NCI-H1092 treated with DMSO at 0.1 percent for 48 hours (cell line): ENCODE measurements around the gene METTL26.
A peak's percentile ranks its signal among the peaks of the same experiment; 100 is the strongest.

Source experiments
- DNase-seq: peaks from one replicate; lab custom pipeline; 2025; lab: John Stamatoyannopoulos, UW

Gene METTL26

DNA sequence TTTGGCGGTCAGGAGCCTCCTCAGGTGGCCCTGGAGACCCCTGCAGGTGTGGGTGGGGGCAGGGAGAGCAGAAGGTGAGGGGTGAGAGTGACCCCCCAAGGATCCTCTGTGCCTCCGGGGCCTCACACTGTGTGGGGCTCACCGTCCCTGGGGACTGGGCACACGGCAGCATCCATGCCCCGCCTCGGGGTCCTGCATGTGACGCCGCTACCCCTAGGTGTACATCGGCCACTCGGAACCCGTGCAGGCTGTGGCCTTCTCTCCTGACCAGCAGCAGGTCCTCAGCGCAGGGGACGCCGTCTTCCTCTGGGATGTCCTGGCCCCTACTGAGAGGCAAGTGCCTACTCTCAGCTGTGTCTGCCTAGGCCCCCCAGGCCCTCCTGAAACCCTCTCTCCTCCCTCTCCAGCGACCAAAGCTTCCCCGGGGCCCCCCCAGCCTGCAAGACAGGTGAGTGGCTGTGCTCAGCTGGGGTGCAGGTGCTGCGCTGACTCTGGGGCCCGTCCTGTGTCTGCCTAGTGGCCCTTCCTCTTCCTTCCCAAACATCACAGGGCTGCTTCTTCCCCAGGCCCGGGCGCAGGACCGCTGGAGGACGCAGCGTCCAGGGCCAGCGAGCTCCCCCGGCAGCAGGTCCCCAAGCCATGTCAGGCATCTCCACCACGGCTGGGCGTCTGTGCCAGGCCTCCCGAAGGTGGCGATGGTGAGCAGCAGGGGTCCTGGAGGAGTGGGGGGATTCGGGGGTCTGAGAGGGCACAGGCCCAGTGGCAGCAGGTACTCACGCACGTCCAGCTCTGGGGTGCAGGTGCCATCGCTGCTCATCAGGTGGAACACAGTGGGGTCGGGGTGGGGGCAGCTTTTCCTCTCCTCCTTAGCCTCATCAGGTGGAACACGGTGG is 22.8 kb upstream of the METTL26 start:
- no peak for DNase-seq

DNA sequence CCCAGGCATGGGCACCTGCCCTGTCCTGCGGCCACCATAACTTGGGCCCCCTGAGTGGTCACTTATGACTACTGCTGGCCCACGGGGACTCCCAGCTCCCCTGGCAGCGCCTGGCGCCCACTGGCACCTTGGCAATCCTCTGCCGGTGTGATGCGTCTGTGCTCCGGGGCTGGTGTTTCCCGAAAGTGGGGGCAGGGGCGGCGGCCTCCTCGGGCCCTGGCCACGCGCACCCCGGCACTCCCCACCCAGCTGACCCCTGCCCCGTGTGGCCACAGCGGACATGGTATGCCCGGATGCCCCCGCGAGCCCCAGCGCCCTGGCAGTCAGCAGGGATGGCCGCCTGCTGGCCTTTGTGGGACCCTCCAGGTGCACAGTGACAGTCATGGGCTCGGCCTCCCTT is 21.4 kb upstream of the METTL26 start:
- no peak for DNase-seq

DNA sequence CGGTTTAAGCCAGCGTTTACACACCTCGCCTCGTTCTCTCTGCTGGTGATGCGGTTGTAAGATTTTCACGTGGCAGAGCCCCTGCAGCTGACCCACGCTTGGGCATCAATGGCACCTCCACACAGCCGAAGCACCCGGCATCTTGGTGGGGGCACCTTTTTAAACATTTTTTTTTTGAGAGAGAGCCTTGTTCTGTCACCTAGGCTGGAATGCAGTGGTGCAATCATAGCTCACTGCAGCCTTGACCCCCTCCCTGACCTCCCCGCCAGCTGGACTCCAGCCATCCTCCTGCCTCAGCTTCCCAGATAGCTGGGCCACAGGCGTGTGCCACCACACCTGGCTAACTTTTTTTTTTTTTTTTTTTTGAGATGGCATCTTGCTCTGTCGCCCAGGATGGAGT is 17.9 kb upstream of the METTL26 start:
- no peak for DNase-seq

DNA sequence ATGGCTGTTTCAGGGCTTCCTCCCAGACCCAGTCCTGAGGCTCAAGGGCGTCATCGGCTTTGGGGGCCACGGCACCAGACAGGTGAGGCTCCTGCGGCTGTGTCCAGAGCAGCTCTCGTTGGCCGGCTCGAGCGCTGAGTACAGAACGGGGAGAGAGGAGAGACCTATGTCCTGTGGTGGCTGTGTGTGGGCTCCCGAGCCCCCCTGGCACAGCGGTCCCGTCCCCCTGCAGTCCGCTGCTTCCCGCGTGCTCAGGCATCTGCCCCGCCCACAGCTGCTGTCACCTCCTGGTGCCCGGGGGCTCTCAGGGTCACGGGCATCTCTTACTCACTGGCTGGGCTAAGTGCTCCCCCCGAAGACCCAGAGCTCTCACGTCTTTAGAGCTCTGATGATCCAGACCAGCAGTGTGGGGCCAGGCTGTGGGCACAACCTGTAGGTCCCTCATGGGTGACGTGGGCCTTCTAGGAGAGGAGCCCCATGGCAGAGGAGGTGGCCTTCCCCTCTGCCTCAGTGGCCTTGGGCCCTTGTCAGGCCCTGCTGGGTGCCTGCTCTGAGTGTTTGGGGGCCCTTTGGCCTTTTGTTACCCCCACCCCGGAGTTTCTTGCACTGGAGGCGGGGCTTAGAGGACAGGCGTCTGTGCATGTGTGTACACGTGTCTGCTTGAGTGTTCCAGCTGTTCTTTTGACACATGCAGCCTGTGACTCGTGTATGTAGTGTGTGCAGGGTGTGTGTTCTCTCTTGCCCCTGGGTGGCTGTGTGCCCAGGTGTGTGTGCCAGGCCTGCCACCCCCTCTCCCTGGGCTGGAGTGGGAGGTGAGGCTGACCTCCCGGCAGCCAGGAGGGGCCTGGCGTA is 16.6 kb upstream of the METTL26 start:
- no peak for DNase-seq

DNA sequence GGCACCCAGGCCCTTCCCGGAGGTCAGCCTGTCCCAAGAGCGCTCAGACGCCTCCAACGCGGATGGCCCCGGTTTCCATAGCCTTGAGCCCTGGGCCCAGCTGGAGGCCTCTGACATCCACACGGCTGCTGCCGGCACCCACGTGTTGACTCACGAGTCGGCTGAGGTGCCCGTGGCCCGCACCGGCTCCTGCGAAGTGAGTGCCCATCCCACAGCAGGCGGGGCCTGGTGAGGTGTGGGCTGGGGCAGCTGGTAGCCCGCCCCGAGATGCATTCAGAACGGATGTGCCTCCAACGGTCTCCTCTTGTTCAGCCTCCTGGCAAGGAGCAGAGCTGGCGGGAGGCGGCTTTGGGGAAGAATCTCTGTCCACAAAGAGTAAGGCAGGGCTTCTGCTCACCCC is 15.7 kb upstream of the METTL26 start:
- no peak for DNase-seq

DNA sequence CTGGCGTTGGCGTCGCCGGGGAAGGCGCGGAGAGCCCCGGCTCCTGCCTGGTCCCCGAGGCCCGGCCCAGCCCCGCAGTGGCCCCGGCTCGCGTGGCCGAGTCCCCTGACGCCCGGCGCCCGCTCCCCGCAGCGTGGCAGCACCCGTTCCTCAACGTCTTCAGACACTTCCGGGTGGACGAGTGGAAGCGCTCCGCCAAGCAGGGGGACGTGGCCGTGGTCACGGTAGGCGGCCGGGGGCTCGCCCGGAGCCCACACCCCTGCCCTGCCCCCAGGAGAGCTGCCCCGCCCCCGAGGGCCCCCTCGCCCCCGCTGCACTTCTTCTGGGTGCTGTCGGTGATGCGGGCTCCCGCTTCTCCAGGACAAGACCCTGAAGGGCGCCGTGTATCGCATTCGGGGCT is 13.5 kb upstream of the METTL26 start:
- no peak for DNase-seq

DNA sequence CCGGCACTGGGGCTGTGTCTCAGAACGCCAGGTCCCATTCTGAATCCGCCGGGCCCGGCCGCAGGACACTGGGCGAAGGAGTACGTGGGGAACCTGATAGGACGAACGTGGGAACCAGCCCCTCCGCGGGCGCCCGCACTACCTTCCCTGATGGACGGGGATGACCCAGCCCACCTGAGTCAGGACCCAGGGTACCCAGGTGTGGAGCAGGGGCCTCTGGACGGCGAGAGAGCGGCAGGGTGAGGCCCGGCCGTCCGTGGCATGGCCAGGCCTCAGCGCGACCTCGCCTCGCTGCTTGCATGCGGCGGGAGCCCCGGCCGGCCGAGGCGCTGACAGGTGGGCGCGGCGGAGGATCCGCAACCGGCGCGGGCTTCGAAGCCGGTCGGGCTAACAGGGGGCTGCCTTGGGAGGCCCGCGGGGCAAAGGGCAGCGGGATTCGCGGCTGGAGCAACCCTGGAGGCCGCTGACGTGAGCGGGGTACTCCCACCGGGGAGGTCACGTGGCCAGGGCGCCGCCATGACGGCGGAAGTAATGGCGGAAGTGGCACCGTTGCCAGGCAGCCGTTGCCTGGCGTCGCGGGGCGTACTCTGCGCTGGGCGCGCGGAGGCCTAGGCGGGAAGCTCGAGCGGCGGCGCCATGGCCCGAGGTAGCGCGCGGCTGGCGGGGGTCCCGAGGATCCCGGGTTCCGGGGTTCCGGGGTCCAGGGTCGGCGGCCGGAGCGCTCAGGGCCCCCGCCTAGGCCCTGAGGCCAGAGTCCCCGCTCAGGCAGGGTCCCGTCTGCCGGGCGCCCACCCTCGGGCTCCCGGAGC is 12.9 kb upstream of the METTL26 start, which contains the start of gene WDR90:
Gene WDR90 (plus strand): TSS at position 585 of the 809 bp plus-strand sequence. CDS start 52 bp downstream, at position 637.
- peak; percentile 82 for DNase-seq

DNA sequence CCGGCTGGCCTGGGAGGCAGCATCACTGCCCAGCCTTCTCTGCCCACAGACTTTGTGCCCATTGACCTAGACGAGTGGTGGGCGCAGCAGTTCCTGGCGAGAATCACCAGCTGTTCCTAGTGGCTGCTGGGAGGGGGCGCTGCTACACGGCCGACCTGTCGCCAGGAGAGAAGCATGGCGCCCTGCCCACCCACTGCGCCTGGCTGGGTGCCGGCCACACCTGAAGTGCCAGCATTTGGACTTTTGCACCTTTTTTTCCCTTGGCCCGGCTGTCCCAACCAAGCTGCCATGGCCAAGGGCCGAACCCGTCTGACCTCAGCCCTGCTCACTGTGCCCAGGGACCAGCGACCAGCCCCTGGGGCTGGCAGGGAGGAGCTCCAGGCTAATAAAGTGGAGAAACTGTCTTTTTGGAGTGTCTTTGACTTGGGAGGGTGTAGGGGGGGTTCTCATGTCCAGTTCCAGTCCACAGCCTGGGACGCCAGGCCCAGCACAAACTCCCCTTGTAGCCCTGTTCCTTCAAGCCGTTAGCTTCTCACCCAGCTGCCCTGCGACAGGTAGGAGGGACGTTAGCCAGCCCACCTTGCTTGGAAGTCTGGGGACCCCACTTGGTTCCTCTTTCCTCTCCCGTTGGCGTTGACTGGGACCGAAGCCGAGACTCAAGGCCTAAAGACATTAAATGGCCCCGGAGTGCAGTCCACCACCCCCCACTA is 12.1 kb upstream of the METTL26 start:
- peak; percentile 29 for DNase-seq

DNA sequence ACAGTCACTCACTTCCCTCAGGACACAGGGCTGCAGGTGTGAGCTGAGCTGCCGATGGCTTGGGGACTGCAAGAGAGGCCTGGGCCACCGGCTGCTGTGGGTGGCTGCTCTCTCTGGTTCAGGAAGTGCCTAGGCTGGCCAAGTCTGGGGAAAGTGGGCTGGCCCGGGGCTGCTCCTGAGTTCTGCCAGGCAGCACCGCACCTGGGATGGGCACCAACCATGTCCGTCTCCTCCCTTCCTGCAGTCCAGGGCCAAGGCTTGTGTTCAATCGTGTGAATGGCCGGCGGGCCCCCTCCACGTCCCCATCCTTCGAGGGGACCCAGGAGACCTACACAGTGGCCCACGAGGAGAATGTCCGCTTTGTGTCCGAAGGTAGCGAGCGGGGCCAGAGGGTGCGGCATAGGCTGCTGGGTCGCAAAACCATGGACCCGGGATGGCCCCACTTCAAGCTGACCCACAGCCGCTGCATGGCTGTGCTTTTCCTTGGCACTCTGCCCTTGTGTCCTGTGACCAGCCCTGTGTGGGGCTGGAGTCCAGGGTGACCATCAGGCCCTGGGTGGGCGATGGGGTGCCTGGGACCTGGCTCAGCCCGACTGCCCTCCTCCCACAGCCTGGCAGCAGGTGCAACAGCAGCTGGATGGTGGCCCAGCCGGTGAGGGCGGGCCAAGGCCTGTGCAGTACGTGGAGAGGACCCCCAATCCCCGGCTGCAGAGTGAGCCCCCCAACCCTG is 11.2 kb upstream of the METTL26 start:
- no peak for DNase-seq

DNA sequence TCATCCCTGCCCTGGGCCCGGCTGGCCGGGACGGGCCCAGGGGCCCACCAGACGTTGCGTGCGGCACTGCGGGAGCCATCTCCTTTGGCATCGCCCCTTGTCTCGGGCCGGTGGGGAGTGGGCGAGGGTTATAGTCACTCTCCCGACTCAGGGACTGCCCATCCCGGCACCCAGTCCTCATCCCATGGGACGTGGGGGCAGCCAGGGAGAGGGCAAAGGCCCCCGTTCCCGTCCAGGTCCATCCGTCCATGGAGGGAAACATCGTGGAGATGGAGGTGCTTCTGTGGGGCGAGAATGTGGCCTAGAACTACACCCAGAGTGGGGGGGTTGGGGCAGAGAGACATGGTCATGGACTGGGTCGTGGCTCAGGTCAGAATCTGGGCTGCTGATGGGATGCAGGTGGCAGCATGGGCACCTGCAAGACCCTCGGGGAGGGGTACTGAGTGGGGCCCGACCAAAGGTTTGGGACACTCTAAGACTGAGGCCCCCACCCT is 10.6 kb upstream of the METTL26 start:
- DNase-seq: no peak

DNA sequence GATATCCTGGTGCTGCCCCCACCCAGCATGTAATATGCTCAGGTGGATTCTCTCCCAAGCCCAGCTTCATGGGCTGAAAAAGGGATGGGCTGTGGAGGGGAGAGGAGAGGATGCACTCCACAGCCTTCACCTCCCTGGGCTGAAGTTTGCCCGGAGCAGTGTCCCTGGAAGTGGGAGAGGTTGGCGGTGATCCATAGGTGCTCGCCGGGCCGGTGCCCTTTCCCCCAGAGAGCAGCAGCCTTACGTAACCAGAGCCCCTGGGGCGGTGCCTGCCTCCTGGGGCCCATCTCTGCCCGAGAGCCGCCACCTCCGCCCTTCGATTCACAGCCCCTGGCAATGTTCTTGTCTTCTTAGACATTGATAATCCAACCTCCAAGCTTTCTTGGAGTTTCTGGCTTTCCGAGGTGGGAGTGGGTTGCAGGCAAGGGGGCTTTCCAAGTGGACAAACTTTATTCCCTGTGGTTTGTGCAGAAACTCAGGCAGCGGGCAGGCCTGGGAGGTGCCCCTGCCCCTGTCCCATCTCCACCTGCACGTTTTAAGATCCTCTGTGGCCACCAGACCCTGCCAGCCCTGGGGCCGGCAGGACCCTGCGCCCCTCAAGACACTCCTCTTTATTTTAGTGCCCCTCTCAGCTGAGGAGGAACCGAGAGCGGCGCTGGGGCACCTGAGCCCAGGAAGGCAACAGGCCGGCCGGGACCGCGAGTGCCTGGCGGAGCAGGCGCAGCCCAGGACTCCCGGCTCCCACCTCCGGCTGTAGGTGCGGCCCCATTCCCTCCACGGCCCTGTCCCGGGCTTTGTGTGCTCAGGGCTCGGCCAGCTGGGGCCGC is 10.0 kb upstream of the METTL26 start:
- no peak for DNase-seq

DNA sequence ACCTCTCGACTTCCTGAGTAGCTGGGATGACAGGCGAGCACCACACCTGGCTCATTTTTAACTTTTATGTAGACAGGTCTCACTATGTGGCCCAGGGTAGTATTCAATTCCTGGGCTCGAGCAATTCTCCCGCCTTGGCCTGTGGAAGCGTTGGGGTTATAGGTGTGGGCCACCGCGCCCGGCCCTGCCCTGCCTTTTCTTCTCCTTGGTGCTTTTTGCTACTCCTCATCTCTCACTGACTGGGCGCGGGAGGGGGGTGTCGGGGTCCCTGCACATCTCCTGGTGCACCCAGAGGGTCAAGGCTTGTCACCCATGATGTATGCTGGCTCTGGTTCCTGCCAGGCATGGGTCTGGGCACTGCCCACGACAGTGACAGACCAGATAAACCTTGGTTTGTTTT is 8.5 kb upstream of the METTL26 start:
- DNase-seq: no peak

DNA sequence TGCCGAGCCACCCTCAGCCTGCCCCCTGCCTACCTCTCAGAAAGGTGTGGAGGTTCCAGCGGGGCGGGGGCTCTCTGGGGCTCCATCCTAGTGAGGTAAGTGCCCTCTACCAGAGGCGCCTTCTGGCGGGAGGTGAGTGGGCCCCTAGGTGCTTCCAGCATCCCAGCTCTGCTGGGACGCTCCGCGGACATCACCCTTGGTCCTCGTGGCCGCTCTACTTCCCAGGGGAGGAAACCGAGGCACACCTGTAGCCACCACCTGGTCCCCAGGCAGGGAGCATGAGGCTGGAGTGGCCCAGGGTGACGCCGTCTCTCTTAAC is 6.9 kb upstream of the METTL26 start:
- no peak for DNase-seq

DNA sequence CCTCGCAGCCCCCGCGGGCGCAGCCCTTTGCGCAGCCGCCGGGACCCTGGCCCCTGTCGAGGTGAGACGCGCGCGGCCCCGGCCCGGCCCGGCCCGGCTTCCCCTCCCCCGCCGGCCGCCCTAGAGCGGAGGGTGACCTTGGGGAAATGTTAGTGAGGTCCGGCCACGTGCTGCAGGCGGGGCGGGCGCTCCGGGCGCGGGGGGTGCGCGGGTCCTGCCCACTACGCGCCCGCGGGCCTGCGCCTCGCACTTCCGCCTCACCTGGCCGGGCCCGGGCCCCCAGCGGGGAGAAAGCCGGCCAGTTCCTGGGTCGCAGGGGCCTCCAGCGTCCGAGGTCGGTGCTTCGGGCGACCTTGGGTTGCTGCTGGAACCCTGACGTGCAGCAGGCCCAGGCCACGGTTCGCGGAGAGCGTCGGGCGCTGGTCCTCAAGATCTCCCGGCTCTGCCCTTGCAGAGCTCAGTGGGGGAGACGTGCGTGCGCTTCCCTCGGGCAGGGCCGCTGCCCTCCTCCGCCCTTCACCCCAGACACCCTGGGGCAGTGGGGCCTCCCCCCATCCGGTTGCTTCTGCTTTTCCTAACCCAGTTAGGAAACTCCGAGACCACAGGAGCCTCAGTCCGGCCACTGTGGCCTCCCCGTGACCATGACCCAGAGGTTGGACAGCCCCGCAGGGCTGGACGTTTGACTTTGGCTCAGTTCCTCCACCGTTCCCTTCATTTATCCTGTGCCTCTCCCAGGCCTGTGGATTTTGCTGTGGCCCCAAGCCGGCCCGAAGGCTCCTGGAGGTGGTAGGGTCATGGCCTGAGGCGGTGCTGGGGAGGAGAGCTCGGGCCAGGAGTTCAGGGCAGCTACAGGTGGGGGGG is 6.3 kb upstream of the METTL26 start:
- DNase-seq: no peak

DNA sequence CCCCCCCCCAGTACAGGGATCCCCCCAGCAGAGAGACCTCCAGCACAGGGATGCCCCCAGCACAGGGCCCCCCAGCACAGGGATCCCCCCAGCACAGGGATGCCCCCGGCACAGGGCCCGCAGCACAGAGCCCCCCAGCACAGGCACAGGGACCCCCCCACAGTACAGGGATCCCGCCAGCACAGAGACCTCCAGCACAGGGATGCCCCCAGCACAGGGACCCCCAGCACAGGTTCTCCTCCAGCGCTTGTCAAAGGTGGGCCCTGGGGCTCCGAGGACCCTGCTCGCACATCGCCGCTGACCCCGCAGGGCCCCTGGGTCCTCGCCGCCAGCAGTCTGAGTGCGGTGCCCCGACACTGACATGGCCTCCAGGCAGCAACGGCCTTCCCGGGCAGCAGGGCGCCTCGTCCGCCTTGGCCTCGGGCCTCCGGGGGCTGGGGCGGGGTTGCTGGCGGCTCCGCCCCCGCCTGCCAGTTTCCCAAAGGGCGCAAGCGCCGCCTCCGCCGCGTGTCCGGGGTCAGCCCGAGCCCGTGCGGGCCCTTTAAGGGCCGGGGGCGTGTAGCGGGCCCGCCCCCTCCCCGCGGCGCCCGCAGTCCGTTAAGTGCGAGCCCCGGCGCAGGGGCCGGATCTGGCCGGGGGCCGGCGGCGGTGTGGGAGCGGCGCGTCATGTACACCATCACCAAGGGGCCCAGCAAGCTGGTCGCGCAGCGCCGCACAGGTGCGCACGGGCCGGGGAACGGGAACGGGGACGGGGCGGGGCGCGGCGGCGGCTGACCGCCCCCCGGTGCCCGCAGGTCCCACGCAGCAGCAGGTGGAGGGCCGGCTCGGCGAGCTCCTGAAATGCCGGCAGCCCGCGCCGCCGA is 5.5 kb upstream of the METTL26 start, which contains the start of gene MCRIP2:
Gene MCRIP2 (plus strand): TSS at position 503 of the 863 bp plus-strand sequence. CDS start 164 bp downstream, at position 667.
- DNase-seq: peak; percentile 26

DNA sequence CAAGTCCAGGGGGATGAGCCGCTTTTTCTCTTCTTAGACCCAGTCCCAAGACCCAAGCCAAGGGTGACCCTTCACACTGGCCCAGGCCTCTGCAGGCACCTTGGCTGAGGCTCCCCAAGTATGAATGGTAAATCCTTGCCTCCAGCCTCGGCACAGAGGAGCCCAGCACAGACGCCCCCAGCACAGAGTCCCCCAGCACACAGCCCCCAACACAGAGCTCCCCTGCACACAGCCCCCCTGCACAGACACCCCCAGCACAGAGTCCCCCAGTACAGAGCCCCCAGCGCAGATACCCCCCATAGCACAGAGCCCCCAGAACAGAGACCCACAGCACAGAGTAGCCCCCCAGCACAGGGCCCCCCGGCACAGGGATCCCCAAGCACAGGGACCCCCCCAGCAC is 4.5 kb upstream of the METTL26 start:
- DNase-seq: no peak

DNA sequence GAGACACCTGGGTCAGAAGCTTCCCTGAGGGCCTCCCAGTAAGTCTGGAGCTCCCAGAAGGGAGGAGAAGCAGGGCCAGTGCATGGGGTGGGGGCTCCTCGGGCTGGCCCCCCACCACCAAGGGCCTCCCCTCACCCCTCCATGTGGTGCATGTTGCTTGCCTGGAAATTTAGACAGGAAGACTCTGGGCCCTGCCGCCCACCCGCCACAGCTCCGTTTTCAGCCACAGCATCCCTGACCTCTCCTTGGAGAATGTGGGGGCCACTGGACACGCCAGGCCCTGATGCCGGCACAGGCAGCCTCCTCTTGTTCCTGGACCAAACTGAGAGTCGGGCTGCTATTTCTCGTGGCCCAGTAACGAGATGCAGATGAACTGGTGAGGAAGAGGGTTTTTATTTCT is 2.7 kb upstream of the METTL26 start:
- DNase-seq: no peak

DNA sequence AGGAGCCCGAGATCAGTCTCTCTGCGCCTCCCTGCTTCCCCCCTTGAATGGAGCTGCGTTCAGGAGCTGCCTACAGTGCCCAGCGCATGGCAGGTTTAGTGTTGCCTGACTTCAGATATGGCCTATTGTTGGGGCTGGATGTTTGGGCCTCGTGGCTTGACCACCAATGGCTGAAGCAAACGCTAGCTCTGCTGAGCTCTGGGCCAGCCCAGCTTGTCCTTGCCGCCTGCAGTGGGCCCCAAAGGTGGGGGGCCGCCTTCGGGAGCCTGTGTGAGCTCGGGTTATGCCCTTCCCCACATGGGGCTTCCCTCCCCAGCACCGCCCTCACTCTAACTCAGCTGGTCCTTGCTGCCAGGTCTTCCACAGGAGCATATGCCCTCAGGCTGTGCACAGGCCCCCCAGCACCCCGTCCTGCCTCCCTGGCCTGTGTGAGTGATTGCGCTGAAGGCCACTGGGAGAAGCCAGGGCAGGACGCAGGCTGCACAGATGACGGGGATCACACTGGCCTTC is 2.0 kb upstream of the METTL26 start:
- no peak for DNase-seq
